Ovary (tissue), 9 donors: Measurements from ENCODE around the gene BTN1A1. TPM values are rescaled to one million over a fixed set of nuclear protein-coding genes. Genes with fewer than 3 reads are reported as not detected.

Source experiments
- DNase-seq, 5 donors: peaks; one replicate each; pipeline ENCODE4 v3.0.0-alpha.2; 2019 to 2020
- H3K27ac ChIP-seq, 2 donors: fragments of 200-600 bp; one replicate each; pipeline versions ENCODE4 v1.5.1 to v1.8.0; 2019 to 2022
- H3K27me3 ChIP-seq: fragments of 200-600 bp; one replicate; pipeline ENCODE4 v1.8.0; 2022
- H3K36me3 ChIP-seq: fragments of 200-600 bp; sonication (generic); one replicate; pipeline ENCODE4 v1.5.1; 2019
- H3K4me1 ChIP-seq: one replicate; pipeline ENCODE4 v1.8.1; 2013; ENCODE audit warnings: mild to moderate bottlenecking, moderate library complexity; ENCODE audit not compliant: insufficient read depth
- H3K4me3 ChIP-seq: fragments of 200-600 bp; sonication (generic); one replicate; pipeline ENCODE4 v1.5.1; 2017
- H3K9me3 ChIP-seq, 2 donors: fragments of 200-600 bp in 1 of 2; sonication (generic) in 1 of 2; one replicate each; pipeline versions ENCODE4 v1.5.1 to v1.8.1; 2013 to 2019; ENCODE audit warnings: mild to moderate bottlenecking in 1 of 2, moderate library complexity in 1 of 2
- EP300 ChIP-seq: sonication (generic); formaldehyde crosslinking; IDR thresholded peaks from one replicate; pipeline ENCODE4 v1.6.1; 2017; ENCODE audit warnings: antibody characterized with exemption
- POLR2A ChIP-seq: fragments of 450-650 bp; IDR thresholded peaks from one replicate; pipeline ENCODE4 v1.6.1; 2017; ENCODE audit warnings: antibody characterized with exemption, mild to moderate bottlenecking, moderate library complexity
- WGBS, 3 donors: extraction: QIAGEN DNeasy Blood & Tissue Kit in 1 of 3; methylation state at CpG; one replicate each; pipeline versions ENCODE4 v1.1.5 to v1.1.7; 2013 to 2017; 5-methylcytosine and 5-hydroxymethylcytosine counted together
- intact Hi-C, 4 donors: fragments of 100-400 bp; cut with DNase I; formaldehyde crosslinking; loops; one replicate each; pipeline versions ENCODE4 v1.11.0 to v1.15.1; 2022 to 2023
- polyA plus RNA-seq, 2 donors: library from polyadenylated mRNA; stranded (reverse); fragments of 200-250 nt in 1 of 2; fragments of 350-450 nt in 1 of 2; fragmentation: Illumina TruSeq in 1 of 2; extraction: RNeasy Lipid Tissue Mini Kit (QIAGEN cat#74804) in 1 of 2; gene quantifications; one replicate each; pipeline ENCODE4 v1.2.3, GENCODE V29; 2013 to 2014
- total RNA-seq, 7 donors: library from RNA; depleted of rRNA in 2 of 7; stranded (reverse); fragments of >200 nt in 2 of 7; fragmentation: NEBNext Ultra II Directional in 3 of 7; extraction: Animal tissue kit (Norgen Biotek cat#: 25700) in 3 of 7; gene quantifications; one replicate each; pipeline versions ENCODE4 v1.1.0 to v1.2.4, GENCODE V29; 2016 to 2023
- TF ChIP-seq, protein P1 (sequence below), 3 donors: fragments of 450-650 bp in 2 of 3; fragments of 200-600 bp in 1 of 3; IDR thresholded peaks; one replicate each; pipeline versions ENCODE4 v1.5.1 to v1.8.0; 2016 to 2022; ENCODE audit warnings: antibody characterized with exemption in 3 of 3, mild to moderate bottlenecking in 1 of 3
- donor health status: DM: no; HTN: no; CAD: no; lungs with moderate emphysema.
- donor health status: DM: no; HTN: no; CAD: no.
- donor health status: Bipolar disorder and iron deficiency.
- donor health status: DM: yes; HTN: yes; CAD: no.
- donor health status: DM: no; HTN: no; CAD: no.
- donor health status: DM: yes; HTN: yes; CAD: no.

Gene BTN1A1
- total and polyA plus RNA-seq, 9 donors = 0.02 to 0.05 TPM; not detected in 7

DNA sequence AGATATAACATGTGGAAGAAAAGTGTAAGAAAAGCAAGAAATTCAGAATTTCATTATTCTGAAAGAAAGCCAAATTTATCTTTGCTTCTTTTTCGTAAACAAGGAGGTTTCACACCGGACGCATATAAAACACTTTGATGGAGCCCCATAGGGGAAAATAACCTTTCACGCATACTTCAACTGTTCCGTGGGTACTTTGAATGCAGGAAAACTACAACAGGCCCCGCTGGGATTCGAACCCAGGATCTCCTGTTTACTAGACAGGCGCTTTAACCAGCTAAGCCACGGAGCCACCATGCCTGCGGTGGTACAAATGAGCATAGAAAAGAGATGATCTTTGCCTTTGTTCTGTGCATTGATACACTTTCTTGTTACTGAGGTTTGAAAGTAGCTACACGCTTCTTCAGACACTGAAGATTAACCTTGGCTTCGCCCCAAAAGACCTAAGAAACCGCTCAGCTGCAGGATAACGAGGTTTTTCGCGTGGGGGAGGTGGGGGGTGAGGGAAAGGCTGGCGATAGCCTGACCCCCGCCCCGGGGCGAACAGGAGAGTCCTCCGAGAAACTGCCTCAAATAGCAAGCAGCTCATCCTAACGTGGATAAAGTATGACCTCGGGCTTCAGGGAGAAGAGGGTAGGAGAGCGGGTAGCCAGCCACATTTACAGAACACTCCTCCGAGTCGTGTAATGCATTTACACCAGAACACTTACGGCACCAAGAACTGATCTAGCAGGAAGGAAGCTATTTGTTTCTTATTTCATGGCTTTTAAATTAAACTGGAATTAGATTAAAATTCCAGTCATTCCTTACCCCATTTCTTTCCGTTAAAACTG lies 32.8 kb downstream of the BTN1A1 start:
- Histone ChIP-seq H3K9me3 (no peaks in the 10 kb centered on the region), H3K36me3 (no peaks in the 10 kb centered on the region), H3K4me1 (peaks cover 2% of the 10 kb centered on the region), H3K27ac (peak overlapping the region; percentile 73 to 75), H3K4me3 (peak overlapping the region; percentile 55), H3K27me3 (no peaks in the 10 kb centered on the region)
- TF ChIP-seq EP300 = no peak
- no peak for TF ChIP-seq POLR2A
- TF ChIP-seq, protein P1, sequence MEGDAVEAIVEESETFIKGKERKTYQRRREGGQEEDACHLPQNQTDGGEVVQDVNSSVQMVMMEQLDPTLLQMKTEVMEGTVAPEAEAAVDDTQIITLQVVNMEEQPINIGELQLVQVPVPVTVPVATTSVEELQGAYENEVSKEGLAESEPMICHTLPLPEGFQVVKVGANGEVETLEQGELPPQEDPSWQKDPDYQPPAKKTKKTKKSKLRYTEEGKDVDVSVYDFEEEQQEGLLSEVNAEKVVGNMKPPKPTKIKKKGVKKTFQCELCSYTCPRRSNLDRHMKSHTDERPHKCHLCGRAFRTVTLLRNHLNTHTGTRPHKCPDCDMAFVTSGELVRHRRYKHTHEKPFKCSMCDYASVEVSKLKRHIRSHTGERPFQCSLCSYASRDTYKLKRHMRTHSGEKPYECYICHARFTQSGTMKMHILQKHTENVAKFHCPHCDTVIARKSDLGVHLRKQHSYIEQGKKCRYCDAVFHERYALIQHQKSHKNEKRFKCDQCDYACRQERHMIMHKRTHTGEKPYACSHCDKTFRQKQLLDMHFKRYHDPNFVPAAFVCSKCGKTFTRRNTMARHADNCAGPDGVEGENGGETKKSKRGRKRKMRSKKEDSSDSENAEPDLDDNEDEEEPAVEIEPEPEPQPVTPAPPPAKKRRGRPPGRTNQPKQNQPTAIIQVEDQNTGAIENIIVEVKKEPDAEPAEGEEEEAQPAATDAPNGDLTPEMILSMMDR (IDR thresholded peaks at IDR 0.05) = no peak
- WGBS, 3 donors = 0 to 1% (median 1%) methylated on average over 28 of the region's 28 CpGs
- DNase-seq = peak; percentile 79 to 91 (median 88)
- intact Hi-C loops = no loop called here

DNA sequence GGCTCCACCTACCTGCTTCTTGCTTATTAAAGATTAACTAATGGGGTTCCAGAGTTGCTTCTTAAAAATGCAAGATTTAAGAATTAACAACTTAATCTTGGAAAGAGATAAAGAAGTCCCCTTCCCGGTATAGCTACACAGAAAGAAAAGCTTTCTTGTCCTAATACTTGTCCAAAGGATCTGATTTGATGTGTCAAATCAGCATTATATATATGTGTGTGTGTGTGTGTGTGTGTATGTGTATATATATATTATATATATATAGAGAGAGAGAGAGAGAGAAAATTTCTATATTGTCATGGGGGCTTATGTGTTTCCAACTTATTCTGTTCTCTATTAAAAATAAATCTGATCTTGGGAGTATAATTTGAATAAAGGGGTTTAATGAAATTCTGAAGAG lies 33.4 kb downstream of the BTN1A1 start:
- Histone ChIP-seq H3K27ac (peak overlapping the region; percentile 73 to 75), H3K4me3 (peak overlapping the region; percentile 55), H3K9me3 (no peaks in the 10 kb centered on the region), H3K4me1 (peaks cover 2% of the 10 kb centered on the region), H3K27me3 (no peaks in the 10 kb centered on the region), H3K36me3 (no peaks in the 10 kb centered on the region)
- WGBS, 3 donors = 0% methylated on average over 1 of the region's 1 CpG
- DNase-seq = no peak
- intact Hi-C loops = no loop called here
- TF ChIP-seq POLR2A (no peak), EP300 (no peak)
- TF ChIP-seq, protein P1 (IDR thresholded peaks at IDR 0.05) = no peak

DNA sequence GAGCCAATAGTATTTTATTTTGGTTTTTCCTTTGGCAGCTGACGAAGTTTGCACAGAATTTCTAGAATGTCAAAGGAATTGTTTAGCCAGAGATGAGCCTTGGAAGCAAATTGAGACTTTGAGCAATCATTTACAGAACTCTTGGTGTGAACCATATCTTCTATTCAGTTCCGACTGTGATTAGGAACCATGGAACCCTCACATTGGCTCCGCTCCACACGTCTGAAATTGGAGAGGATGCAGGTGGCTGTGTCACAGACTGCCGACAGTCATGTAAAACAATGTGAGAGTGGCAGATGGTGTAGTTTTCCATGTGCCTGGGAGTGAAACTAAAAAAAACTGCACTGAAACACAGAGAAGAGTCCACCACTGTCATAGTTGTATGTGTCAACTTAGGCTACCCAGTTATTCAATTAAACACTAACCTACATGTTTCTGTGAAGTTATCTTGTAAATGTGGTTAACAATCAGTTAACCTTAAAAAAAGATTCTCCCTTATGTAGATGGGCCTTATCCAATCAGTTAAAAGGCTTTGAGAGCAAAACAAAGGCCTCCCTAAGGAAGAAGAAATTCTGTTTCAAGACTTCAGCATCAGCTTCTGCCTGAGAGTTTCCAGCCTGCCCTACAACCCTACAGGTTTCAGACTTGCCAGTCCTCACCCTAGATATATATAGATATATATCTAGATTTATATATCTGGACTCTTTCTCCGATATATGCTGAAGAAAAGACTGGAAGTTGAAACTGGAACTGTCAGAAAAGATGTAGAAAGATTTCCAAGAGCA lies 34.8 kb downstream of the BTN1A1 start:
- no peak overlapping the region for H3K27ac ChIP-seq
- H3K4me3 ChIP-seq = no peak overlapping the region
- TF ChIP-seq POLR2A (no peak), EP300 (no peak)
- TF ChIP-seq, protein P1 (IDR thresholded peaks at IDR 0.05) = no peak
- no peaks in the 10 kb centered on the region for H3K27me3 ChIP-seq
- 47 to 64% (median 51%) methylated on average over 6 of the region's 6 CpGs for WGBS, 3 donors
- H3K9me3 ChIP-seq = no peaks in the 10 kb centered on the region
- H3K4me1 ChIP-seq = peaks cover 4% of the 10 kb centered on the region
- DNase-seq = no peak
- intact Hi-C loops = no loop called here
- H3K36me3 ChIP-seq = no peaks in the 10 kb centered on the region

DNA sequence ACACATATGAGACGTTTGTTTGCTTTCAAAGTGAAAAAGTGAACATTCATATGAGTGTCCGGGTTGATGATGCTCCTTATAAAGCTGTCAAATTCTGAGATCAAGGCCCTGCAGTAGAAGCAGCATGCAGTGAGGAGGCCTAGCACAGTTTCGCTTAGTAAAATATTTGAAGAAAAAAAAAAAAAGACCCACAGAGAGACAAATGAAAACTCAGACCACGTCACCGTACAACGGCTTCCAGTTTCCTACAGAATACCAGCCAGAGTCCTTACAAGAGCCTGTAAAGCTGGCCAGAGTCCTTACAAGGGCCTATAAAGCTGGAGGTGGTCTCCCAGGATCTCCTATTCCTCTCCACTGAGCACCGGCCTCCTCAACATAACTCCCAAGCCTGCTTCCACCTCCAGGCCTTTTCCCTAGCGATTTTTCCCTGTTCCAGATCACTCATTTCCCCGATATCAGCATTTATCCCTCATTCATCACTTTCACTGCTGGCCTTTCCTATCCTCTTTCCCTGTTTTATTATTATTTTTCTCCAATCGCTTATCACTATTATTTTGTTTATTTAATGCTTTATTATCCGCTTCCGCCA lies 36.6 kb downstream of the BTN1A1 start:
- no peaks in the 10 kb centered on the region for H3K27me3 ChIP-seq
- 1 to 4% (median 2%) methylated on average over 12 of the region's 12 CpGs for WGBS, 3 donors
- intact Hi-C loops = loop anchor here in 1 of 4 donors (2.0 kb wide), 1 partner anchor 16 kb away; no protein-coding TSS in a partner anchor
- H3K27ac ChIP-seq = peak overlapping the region; percentile 83 to 92
- H3K4me1 ChIP-seq = peaks cover 4% of the 10 kb centered on the region
- no peaks in the 10 kb centered on the region for H3K36me3 ChIP-seq
- DNase-seq = peak in 4 of 5 donors; percentile 53 to 67 (median 58)
- H3K9me3 ChIP-seq = no peaks in the 10 kb centered on the region
- H3K4me3 ChIP-seq = peak overlapping the region; percentile 86
- TF ChIP-seq EP300 = no peak
- TF ChIP-seq POLR2A = no peak
- TF ChIP-seq, protein P1 (IDR thresholded peaks at IDR 0.05) = no peak
